IPS-15b (cell line): ENCODE results near the gene WNK1.
"Not testable (repeated sequence)": the region's sequence is repeated elsewhere in the genome, so short reads cannot be mapped to it uniquely, and the experiment has no call there.

Experiments used
- H3K27me3 ChIP-seq: one replicate; pipeline ENCODE4 v1.6.1; 2013; ENCODE audit warnings: low read length; ENCODE audit not compliant: control insufficient read depth, insufficient read depth
- H3K36me3 ChIP-seq: one replicate; pipeline ENCODE4 v1.6.1; 2013; ENCODE audit warnings: low read length; ENCODE audit not compliant: control insufficient read depth, insufficient read depth
- H3K4me1 ChIP-seq: one replicate; pipeline ENCODE4 v1.6.1; 2013; ENCODE audit warnings: mild to moderate bottlenecking, low read length; ENCODE audit not compliant: control insufficient read depth, insufficient read depth
- H3K4me3 ChIP-seq: one replicate; pipeline ENCODE4 v1.5.1; 2013; ENCODE audit warnings: low read depth, low read length
- H3K9ac ChIP-seq: one replicate; pipeline ENCODE4 v1.6.1; 2013; ENCODE audit warnings: low read depth, mild to moderate bottlenecking, low read length
- H3K9me3 ChIP-seq: one replicate; pipeline ENCODE4 v1.6.1; 2013; ENCODE audit warnings: mild to moderate bottlenecking, low read length; ENCODE audit not compliant: control insufficient read depth, insufficient read depth

Gene WNK1

DNA sequence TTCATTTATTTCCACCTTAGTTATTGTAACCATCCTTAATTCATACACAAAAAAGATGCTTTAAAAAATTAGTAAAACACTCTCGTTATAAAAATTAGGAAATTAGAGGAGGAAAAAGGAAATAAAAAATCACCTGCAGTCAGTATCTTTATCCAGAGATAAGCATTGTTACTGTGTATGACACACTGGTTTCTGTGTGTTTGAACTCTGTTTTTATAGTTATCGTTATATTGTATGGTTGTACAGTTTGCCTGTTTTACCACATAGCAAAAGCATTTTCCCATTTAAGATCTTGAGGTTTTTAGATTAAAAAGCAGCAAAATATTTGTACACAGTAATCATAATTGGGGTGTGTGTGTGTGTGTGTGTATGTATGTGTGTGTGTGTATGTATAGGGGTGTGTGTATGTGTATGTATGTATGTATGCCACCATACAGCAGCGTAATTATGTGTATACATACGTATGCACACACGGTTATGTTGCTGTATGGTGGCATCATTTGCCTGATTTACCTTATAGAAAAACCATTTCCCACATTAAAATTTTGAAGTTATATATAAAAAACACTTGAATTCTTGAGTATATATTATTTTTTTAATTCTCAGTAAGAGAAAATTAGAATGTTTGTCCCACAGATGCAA, 19.8 kb downstream of the WNK1 start:
- H3K27me3 ChIP-seq = no peaks in the 10 kb centered on the region
- H3K9ac ChIP-seq = no peak overlapping the region
- no peaks in the 10 kb centered on the region for H3K9me3 ChIP-seq
- no peak overlapping the region for H3K4me3 ChIP-seq
- H3K4me1 ChIP-seq = no peaks in the 10 kb centered on the region
- no peaks in the 10 kb centered on the region for H3K36me3 ChIP-seq

DNA sequence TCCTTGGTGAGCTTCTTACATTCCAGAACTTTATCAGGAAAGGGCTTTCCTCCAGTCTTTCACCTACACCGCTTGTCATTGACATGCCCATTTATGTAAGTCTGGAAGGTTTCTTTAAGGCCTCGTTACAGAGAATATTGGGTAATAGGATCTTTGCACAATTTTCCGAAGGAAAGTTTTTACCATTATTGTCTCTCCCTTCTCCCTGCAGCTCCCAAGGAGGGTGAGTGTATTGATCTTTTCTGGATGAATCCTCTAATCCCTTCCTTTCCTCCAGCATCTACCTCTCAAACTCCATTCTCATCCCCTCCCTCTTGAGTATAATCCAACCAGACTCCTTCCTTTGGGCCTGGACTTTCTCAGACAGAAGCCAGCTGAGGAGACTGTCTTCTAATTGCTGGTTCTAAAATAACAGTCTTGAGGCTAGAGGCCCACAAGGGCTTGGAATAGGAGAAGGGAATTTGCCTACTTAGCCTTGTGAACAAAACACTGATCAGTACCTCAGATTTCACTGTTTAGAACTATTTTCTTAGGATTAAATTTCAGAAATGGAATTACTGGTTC, 21.8 kb downstream of the WNK1 start:
- no peaks in the 10 kb centered on the region for H3K27me3 ChIP-seq
- no peak overlapping the region for H3K4me3 ChIP-seq
- H3K9me3 ChIP-seq = no peaks in the 10 kb centered on the region
- H3K36me3 ChIP-seq = no peaks in the 10 kb centered on the region
- H3K9ac ChIP-seq = no peak overlapping the region
- H3K4me1 ChIP-seq = no peaks in the 10 kb centered on the region

DNA sequence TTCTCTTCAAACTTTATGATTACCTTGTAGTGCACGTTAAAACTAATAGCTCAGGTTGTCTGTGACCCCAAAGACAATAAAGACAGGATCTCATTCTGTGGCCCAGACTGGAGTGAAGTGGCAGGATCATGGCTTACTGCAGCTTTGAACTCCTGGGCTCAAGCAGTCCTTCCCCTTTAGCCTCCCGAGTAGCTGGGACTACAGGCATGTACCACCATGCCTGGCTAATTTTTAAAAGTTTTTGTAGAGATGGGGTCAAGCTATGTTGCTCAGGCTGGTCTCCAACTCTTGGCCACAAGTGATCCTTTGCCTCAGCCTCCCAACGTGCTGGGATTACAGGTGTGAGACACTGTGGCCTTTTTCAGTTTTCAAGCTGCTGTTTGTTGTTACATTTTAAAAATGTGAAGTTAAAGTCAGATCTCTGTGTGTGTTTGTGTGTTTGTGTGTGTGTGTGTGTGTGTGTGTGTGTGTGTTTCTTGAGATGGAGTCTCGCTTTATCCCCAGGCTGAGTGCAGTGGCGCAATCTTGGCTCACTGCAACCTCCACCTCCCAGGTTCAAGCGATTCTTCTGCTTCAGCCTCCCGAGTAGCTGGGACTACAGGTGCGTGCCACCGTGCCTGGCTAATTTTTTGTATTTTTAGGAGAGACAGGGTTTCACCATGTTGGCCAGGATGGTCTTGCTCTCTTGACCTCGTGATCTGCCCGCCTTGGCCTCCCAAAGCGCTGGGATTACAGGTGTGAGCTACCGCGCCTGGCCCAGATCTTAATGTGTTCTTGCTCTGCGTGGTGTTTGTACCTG, 23.8 kb downstream of the WNK1 start:
- H3K27me3 ChIP-seq, H3K9me3 ChIP-seq, H3K9ac ChIP-seq, H3K36me3 ChIP-seq, H3K4me3 ChIP-seq, H3K4me1 ChIP-seq: not testable (repeated sequence)

DNA sequence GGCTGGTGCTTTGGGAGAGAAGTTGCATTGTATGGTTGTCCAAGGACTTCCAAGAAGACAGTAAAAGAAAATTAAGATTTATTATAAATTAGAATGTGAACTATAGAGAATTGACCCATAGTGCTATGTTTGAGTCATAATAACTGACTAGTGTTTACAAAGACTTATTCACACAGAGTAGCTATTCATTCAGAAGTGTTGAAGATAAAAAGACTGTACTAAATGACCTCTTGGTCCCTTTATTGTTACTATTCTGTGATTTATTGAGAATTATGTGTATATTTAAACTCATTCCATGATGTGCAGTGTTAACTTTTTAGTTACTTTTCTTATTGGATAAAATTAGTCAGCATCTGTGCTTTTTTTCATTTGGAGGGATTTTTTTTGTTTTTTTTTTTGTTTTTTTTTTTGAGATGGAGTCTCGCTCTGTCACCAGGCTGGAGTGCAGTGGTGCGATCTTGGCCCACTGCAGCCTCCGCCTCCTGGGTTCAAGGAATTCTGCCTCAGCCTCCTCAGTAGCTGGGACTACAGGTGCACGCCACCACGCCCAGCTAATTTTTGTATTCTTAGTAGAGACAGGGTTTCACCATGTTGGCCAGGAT, 24.5 kb downstream of the WNK1 start:
- H3K9ac ChIP-seq, H3K9me3 ChIP-seq, H3K27me3 ChIP-seq, H3K4me1 ChIP-seq, H3K4me3 ChIP-seq, H3K36me3 ChIP-seq: not testable (repeated sequence)

DNA sequence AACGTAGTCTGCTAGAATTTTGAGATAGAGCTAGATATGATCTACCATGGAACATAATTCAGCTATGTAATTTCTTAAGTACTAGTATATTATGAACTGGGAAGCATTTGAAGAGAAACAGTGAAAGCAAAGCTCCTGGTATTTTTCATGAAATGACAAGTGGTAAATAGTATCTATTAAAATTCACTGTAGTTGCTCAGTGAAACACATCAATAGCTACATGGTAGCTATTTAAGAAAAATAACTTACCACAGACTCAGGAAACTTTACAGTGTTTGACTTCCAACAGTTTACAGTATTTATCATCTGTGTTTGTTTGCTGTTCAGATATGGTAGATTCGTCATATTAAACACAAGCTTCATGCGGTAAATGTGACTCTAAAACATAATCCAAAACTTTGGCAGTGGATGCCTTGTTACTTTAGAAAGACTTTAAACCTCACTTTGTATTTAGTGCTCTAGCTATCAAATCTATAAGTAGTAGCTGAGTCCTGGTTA, 25.2 kb downstream of the WNK1 start:
- no peaks in the 10 kb centered on the region for H3K27me3 ChIP-seq
- H3K4me1 ChIP-seq = no peaks in the 10 kb centered on the region
- no peak overlapping the region for H3K4me3 ChIP-seq
- no peaks in the 10 kb centered on the region for H3K36me3 ChIP-seq
- no peak overlapping the region for H3K9ac ChIP-seq
- no peaks in the 10 kb centered on the region for H3K9me3 ChIP-seq

DNA sequence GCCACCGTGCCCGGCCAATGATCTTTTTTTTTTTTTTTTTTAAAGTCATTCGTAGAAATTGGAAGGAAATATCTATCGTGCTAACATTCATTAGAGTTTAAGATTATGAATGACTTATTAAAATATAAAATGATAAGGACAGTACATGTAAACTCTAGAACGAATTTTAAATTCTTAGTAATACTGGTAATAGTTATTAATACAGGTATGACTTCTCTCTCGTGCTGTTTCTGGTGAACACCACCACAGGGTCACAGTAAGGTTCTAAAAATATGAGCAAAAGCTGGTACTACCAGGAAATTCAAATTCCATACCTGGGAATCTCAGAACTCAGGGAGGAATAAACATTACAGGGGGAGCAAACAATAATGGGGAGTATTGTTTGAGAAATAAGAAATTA, 26.2 kb downstream of the WNK1 start:
- Histone ChIP-seq H3K9me3 (no peaks in the 10 kb centered on the region), H3K9ac (no peak overlapping the region), H3K36me3 (no peaks in the 10 kb centered on the region), H3K4me1 (no peaks in the 10 kb centered on the region), H3K4me3 (no peak overlapping the region), H3K27me3 (no peaks in the 10 kb centered on the region)

DNA sequence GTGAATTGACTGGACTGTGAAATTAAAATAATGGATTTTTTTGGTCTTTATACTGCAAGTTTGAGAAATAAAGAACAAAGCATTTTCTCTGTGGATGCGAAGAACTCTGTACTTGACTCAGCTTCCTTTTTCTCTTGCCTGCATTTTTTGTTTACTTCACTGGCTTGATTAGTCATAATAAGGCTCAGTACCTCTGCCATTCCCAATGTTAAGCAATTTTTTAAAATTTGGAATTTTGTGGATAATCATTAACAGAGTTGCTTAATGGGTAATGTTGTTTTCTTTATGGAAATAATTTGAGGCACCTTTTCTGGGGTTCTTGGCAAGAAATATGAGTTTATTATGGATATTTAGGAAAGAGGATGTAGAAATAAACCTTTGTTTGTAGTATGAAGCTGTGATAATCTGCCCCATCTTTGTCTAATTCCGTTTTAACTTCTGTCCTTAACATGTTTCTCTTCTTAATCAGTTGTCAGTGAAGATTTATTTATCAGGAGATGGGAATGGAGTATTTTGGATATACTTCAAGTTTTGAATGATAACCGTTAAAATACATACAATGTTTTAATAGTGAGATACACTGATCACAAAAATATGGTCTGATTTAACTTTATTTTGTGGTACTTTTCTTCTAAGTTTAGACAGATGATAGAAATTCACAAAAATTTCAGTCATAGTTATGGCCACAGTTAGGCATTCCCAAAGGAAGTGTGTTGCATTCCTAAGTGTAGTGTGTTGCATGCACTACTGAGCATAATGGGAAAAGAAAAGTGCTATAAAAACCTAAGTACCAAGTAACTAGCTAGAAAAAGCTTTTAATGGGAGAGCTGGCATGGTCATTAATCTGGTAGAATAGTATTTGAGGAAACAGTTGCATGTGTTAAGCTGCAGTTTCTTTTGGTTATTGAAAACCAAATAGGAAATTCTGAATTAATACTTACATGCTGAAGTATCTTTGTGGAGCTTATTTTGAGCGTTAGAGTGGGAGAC, 27.7 kb downstream of the WNK1 start:
- Histone ChIP-seq H3K4me1 (no peaks in the 10 kb centered on the region), H3K9ac (no peak overlapping the region), H3K9me3 (no peaks in the 10 kb centered on the region), H3K27me3 (no peaks in the 10 kb centered on the region), H3K36me3 (no peaks in the 10 kb centered on the region), H3K4me3 (no peak overlapping the region)

DNA sequence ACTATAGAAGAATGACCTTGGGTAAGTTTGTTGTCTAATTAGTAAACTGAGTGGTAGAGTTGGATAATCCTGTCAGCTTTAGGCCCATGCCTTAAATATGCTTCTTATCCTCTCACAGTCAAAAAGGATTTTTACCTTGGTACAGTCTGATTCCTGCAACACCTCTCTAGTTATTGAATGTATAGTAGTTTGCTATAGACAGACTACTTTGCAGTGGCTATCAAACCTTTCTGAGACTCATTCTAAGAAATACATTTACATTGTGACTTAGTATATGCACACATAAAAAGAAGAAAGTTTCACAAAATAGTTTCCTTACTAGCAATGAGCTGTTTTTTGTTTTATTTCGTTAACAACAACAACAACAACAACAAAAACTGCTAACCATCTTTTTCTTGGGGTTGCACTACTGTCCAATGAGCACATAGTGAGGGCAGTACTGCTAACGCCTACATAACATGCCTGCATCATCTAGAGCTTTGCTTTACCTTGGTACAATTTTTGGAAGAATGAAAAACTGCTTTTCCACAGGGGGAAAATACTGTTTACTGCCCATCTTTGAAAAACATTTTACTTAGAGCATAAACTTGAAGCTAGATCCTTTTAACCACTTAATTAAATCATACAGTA, 28.5 kb downstream of the WNK1 start:
- Histone ChIP-seq H3K4me1 (no peaks in the 10 kb centered on the region), H3K36me3 (no peaks in the 10 kb centered on the region), H3K4me3 (no peak overlapping the region), H3K27me3 (no peaks in the 10 kb centered on the region), H3K9ac (no peak overlapping the region), H3K9me3 (no peaks in the 10 kb centered on the region)

DNA sequence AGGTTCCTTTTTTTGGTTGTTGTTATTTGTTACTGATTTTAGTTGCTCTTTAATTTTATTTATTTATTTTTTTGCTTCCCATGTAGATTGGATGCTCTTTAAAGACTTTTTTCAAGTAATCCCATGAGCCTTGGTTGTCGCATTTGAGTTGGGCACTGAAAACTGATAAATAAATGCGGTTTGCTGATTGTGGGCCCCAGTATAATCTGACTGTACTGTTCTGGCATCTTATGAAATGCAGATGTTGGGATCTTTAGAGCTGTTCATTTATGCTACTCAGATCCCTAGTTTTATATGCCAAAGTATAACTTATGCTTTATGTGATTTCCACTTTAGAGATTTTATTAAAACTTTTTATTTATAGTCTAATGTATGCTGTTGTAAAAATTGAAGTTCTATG, 33.3 kb downstream of the WNK1 start:
- H3K36me3 ChIP-seq = no peaks in the 10 kb centered on the region

DNA sequence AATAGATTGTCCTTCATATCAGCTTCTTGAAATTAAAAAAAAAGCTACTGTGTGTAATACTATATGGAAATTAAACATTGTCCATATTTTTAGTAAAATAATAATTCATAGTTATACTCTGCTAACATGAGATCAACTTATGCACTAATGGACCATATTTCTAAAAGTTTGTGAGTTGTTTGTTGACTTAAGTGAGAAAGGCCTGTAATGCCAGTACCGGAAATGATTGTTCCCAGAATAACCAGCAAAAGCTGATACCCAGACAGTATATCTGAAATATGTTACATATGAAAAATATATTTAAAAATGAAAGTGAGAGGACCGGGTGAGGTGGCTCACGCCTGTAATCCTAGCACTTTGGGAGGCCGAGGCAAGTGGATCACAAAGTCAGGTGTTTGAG, 35.9 kb downstream of the WNK1 start:
- Histone ChIP-seq H3K27me3 (no peaks in the 10 kb centered on the region), H3K4me1 (no peaks in the 10 kb centered on the region), H3K4me3 (no peak overlapping the region)

More for the DNA sequence above, 33.3 kb downstream of the WNK1 start:
- H3K9ac ChIP-seq = no peak overlapping the region
- H3K9me3 ChIP-seq = no peaks in the 10 kb centered on the region
- H3K27me3 ChIP-seq = no peaks in the 10 kb centered on the region
- no peaks in the 10 kb centered on the region for H3K4me1 ChIP-seq
- H3K4me3 ChIP-seq = no peak overlapping the region

DNA sequence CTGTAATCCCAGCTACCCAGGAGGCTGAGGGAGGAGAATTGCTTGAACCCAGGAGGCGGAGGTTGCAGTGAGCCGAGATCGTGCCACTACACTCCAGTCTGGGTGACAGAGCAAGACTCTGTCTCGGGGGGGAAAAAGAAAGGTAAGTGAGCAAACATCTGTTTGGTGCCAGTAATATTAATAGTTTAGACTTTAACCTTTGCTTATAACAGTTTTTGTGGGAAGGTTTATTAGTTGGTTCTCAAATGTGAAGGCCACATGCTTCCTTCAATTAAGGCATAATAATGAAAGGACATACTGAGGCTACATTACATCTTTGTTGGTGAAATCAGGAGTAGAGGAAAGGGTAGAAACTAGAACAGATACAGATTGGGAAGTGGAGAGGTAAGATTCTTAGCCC, 36.4 kb downstream of the WNK1 start:
- not testable (repeated sequence) for H3K36me3 ChIP-seq

More for the DNA sequence above, 35.9 kb downstream of the WNK1 start:
- Histone ChIP-seq H3K36me3 (no peaks in the 10 kb centered on the region), H3K9ac (no peak overlapping the region), H3K9me3 (no peaks in the 10 kb centered on the region)

More for the DNA sequence above, 36.4 kb downstream of the WNK1 start:
- not testable (repeated sequence) for H3K9ac ChIP-seq, H3K9me3 ChIP-seq, H3K4me3 ChIP-seq, H3K4me1 ChIP-seq, H3K27me3 ChIP-seq
